DMS79 (cell line): ENCODE measurements around the gene CCDC18.
A peak's percentile ranks its signal among the peaks of the same experiment; 100 is the strongest.
"Not testable (repeated sequence)": the region's sequence is repeated elsewhere in the genome, so short reads cannot be mapped to it uniquely, and the experiment has no call there.

Source experiments
- DNase-seq: peaks from one replicate; lab custom pipeline; 2025; lab: John Stamatoyannopoulos, UW

The CCDC18 gene

DNA sequence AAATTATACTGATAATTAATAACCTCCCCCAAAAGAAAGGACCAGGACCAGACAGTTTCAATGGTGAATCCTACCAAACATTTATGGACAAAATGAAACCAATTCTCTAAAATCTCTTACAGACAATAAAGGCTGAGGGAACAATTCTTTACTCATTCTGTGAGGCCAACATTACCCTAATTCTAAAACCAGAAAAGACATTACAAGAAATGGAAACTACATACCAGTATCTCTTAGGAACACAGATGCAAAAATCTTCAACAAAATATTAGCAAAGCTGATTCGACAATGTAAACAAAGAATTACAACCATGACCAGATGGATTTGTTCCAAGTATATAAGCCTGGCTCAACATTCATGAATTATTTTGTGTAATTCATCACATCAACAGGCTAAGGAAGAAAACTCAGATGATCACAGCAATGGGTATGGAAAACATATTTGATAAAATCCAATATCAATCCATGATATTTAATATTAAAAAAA, 8.9 kb upstream of the CCDC18 start:
- no peak for DNase-seq

DNA sequence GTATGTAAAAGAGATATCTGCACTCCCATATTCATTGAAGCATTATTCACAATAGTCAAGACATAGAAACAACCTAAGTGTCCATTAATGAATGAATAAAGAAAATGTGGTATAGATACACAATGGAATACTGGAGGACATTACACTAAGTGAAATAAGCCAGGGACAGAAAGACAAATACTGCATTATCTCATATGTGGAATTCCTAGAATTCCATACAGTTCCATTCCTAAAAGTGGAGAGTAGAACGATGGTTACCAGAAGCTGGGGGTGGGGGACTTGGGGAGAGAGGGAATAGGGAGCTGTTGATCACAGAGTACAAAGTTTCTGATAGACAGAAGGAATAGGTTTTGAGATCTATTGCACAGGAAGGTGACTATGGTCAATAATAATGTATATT, 7.7 kb upstream of the CCDC18 start:
- no peak for DNase-seq

DNA sequence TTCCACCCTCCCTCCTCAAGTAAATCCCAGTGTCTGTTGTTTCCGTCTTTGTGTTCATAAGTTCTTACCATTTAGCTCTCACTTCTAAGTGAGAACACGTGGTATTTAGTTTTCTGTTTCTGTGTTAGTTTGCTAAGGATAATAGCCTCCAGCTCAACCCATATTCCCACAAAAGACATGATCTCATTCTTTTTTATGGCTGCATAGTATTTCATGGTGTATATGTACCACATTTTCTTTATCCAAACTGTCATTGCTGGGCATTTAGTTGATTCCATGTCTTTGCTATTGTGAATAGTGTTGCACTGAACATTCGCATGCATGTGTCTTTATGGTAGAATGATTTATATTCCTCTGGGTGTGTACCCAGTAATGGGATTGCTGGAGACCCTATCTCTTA, 5.9 kb upstream of the CCDC18 start:
- not testable (repeated sequence) for DNase-seq

DNA sequence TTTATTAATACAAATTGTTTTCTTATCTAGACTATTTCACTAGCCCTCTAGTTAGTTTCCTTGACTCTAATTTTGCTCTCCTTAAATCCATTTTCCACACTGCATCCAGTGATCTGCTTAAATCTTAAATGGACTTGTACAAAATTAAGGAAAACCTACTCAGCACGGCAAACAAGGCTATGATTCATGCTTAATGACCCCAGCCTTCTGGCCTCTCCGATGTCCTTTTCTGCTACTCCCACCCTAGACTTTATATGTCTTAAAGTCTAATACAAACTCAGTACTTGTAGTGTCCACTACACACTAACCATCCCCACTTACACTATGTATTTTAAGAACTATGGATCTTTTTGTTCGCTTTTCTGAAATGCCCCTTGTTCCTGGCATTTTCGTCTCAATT, 2.5 kb upstream of the CCDC18 start:
- no peak for DNase-seq

DNA sequence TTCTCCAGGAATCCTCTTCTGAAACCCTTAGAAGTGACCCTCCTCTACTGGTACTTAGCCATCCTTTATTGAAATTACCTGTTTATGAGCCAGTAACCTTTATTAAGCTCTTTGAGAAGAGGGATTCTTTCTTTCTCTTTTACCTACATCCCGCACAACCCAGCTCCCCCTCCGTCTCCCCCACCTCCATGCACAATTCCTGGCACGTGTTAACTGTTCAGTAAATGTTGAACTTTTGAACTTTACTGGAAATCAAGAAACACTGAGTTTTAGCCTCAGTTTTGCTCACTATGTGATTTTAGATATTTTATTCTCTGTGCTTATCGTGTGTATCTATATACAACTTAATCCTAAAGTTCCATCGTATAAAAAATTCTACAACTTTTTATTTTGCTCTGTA, 2.1 kb upstream of the CCDC18 start:
- DNase-seq, result no peak

DNA sequence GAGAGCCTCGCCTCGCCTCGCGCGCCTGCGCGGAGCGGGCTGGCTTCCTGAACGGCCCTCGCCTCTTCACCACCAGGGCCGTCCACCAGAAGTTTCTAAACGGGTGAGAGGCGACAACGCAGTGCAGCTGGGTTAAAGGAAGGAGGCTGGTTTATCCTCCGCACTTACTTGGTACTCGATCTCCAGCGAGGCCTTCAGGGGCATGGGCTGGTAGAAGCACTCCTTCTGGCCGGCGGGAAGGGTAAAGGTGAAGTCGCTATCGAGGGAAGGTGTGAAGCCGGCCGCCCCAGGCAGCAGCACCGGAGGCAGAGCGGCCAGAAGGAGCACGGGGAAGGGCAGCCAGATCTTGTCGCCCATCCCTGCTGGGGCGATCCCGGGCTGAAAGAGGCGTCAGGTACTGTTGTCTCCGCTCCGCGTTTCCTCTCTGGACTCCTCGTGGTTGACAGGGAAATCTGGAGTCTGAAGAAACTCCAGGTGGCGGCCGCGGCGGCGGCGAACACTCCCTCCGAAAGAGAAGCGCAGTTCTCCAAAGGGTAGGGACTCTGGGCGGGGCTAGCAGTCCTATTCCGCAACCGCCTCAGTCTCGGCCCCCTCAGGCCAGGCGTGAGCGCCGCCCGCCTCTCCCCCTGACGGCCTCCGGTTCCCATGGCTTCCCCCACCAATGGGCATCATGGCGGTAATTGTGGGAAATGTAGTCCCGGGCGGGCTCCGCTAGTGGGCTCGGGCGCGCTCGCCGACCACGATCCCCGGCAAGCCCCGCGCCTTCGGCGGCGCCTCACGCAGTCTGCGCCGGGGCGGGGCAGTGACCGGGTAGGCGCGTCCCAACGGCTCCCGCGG, 420 bp upstream of the CCDC18 start, which contains the start of gene TMED5:
TSS of gene TMED5 (minus strand) at position 528 of the 837 bp plus-strand sequence. CDS start at position 357, 171 bp downstream.
- DNase-seq, result peak; percentile 96

DNA sequence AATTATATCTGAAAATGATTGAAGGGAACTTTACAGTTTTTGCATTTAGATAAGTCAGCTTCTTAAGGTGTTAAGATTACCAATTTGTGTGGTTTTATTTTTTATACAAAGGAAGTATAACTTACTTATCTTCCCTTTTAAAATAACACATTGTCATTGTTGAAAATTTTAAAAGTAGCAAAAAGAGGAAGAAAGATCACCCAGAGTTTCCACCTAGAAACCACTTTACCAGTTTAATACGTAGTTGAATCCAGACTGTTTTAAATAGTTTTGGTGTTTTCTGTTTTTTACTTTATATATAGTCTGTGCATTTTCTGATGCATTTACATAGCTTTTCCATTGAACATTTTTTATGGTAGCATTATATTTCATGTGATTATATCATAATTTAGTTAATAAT, 6.1 kb downstream of the CCDC18 start:
- DNase-seq, result no peak

DNA sequence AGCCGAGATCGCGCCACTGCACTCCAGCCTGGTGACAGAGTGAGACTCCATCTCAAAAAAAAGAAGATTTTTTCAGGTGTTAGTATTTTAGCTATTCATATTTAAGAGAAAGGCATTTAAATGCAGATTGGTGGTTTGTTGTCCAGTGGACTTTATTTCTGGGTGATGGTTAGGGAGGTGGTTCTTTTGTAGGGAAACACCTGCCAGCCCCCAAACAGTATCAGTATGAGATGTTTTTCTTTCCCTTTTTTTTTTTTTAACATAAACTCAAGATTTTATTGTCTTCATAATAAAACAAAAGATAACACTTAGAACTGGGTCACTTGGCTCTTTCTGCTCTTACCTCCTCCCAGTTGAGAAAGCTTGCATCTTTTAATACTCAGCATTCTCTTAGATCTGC, 9.9 kb downstream of the CCDC18 start:
- no peak for DNase-seq

DNA sequence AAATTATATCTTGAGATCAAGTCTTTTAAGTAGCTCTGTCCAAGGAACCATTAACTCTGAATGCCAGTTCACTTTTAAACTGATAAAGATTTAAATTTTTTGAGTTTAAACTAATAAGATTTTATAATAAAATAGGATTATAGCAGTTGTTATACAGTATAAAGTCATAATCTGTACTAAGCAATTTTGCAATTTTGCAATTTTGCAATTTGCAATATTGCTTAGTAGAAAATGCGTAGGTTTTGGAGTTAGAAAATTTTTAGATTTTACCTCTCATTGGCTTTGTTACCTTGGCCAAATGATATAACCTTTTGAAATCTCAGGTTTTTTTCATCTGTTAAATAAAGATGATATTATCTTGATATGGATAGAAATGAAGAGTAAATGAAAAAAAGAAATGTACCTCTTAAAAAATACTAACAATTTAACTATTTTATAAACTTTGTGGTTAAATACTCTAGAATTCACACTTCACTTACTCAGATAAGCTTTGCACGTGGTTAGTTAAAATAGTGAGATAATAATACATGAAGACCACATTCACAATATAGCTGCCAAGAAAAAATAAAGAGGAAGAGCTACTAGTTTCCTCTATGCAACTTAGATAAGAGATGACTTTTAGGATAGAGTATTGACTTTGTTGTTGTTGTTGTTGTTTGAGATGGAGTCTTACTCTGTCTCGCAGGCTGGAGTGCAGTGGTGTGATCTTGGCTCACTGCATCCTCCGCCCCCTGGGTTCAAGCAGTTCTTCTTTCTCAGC, 13.9 kb downstream of the CCDC18 start:
- no peak for DNase-seq

DNA sequence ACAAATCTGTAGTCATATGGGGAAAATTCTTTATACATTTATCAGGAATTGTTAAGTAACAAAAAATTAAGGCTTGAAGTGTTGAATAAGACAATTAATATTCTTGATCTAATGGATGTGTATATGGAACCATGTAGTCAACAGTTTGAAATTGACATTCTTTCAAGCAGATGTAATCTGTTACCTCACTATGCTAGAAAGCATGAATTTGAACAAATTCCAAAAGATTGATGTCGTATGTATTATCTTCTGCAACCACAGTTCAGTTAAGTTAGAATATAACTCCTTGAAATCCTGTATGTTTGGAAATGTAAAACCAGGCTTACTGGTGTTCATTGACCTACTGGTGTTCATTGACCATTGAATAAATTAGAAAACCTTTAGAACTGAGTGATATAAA, 16.1 kb downstream of the CCDC18 start:
- DNase-seq, result no peak

DNA sequence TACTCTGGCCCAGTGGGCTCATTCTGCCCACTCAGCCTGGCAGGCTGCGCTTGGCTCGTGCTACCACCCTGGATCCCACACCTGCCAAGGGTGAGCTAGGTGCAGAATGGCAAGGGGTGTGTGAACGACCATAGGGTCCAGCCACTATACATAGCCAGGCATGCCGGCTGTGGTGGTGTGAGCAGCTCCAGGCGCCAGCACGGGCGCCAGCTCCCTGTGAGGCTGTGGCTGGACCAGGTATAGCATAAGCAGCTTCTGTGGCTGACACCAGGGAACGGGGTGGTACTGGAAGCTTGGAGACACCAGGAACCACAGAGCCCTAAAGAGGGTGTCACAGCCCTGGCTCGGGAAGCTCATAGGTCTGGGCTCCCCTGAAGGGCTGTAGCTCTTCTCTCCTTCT, 18.6 kb downstream of the CCDC18 start:
- no peak for DNase-seq

DNA sequence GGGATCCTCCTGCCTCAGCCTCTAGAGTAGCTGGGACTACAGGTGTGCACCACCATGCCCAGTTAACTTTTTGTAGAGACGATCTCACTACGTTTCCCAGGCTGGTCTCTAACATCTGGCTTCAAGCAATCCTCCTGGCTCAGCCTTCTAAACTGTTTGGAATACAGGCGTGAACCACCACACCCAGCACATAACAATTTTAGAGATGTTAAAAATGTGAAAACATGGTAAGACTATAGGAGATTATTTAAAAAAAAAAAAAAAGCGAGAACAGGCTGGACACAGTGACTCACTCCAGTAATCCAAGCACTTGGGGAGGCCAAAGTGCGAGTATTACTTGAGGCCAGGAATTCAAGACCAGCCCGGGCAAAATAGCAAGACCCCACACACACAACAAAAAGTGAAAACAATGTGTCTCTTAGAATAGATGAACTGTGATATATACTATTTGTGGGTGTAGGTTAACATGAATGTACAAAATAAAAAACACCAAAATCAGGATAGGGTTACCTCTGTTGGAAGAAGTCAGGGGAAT, 19.6 kb downstream of the CCDC18 start:
- no peak for DNase-seq

DNA sequence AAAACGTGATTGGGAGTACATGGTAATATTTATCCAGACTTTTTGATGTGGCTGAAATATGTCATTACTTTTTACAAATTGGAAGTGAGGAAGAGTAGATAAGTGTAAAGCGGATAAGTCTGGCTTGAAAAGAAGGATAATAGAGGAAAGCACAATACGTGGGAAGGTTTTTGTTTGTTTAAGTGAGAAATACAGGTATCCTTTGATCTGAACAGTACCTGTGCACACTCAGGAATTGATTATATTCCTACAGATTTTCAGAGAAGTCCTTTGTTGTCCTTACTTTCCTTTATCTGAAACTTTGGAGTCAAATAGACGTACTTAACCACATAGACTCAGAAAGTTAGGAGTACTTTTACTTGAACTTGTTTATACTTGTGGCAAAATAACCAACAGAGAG, 20.2 kb downstream of the CCDC18 start:
- no peak for DNase-seq

DNA sequence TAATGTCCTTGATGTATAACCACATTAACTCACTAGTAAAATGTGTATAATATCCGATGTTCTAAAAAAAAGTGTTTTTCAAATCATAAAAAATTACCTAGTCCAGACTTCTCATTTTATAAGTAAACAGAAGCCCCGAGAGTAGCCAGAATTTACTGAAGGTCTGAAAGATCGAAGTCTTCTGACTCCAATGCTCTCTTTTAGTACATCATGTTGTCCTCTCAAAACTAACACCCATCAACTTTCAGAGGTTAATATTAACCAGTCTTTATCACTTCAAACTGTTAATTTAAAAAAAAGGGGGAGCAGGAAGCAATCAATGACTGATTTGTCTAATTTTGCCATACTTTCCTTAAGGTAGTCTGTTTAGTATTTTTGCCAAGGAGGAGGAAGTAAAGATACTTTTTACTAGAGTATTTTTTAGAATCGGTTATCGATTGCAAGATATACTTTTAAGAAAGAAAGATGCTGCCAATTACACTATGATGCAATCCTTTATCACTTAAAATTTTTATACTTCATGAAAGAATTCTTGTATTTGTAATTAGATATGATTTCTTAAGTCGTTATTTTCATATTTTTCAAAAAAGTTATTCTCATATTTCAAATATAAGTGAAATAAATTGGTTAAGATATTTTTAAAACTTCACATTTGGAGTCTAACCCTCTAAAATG, 25.5 kb downstream of the CCDC18 start:
- no peak for DNase-seq

DNA sequence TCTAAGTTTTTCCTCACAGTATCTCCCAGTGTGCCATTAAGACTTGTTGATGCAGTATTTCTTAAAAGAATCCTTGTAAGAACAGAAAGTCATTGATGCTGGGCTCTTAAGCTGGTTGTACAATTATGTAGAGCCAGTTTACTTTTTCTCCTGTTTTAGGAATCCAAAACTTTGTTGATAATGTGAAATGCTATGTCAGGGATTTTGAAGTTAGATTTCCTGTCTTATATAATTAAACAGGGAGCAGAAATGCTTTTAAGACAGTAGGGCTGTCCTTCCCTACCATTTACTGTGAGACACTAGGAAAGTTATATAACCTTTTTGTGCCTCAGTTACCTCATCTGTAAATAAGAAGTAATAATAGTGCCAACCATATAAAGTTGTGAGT, 26.0 kb downstream of the CCDC18 start:
- no peak for DNase-seq

DNA sequence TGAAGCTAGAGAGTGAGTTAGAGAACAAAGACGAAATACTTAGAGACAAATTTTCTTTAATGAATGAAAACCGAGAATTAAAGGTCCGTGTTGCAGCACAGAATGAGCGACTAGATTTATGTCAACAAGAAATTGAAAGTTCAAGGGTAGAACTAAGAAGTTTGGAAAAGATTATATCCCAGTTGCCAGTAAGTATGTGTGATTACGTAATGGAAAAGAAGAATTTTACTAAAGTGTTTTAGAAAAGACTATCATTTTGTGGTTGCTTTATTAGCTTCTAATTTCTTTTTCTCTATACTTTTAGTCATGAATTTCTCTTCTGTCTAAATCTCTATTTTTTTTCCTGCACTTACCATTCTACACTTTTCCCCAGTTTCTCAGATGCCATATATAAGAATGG, 26.7 kb downstream of the CCDC18 start:
- no peak for DNase-seq

DNA sequence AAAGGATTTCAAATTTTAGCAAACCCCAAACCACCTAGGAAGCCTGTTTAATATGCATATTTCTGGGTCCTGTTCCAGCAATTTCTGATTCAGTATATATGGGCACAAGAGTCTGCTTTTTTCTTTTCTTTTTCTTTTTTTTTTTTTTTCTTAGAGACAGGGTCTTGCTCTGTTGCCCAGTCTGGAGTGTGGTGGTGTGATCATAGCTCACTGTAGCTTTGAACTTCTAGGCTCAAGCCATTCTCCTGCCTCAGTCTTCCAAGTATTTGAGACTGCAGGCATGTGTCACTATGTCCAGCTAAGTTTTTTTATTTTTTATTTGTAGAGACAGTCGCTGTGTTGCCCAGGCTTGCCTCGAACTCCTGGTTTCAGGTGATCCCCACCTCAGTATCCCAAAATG, 34.8 kb downstream of the CCDC18 start:
- DNase-seq, result no peak

DNA sequence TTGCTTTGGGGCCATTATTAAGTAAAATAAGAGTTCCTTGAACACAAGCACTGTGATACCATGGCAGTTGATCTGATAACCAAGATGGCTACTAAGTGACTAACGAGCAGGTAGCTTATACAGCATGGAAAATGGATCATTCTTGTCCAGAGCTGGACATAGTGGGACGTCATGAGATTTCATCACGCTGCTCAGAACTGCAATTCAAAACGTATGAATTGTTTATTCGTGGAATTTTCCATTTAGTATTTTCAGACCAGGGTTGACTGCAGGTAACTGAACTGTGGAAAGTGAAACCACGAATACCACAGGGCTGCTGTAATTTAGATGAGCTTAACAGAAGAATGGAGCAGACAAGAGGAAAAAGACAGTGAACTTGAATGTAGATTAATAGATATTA, 38.9 kb downstream of the CCDC18 start:
- no peak for DNase-seq

DNA sequence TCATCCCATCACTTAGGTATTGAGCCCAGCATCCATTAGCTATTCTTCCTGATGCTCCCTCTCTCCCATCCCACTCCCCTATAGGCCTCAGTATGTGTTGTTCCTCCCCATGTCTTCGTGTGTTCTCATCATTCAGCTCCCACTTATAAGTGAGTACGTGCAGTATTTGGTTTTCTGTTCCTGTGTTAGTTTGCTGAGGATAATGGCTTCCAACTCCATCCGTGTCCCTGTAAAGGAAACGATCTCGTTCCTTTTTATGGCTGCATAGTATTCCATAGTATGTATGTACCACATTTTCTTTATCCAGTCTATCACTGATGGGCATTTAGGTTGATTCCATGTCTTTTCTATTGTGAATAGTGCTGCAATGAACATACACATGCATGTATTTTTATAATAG, 40.2 kb downstream of the CCDC18 start:
- not testable (repeated sequence) for DNase-seq

DNA sequence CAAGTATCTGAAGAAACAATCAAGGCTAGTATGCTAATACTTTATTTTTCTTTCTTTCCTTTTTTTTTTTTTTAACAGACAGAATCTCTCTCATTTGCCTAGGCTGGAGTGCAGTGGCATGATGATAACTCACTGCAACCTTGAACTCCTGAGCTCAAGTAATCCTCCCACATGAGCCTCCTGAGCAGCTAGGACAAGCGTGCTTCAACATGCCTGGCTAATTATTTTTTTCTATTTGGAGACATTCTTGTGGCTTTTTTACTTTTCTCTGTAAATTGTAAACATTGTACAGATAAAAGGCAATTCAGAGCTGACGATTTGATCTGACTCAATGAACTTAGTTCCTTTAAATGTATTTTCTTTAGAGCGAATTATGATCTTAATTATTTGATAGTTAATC, 41.4 kb downstream of the CCDC18 start:
- no peak for DNase-seq

DNA sequence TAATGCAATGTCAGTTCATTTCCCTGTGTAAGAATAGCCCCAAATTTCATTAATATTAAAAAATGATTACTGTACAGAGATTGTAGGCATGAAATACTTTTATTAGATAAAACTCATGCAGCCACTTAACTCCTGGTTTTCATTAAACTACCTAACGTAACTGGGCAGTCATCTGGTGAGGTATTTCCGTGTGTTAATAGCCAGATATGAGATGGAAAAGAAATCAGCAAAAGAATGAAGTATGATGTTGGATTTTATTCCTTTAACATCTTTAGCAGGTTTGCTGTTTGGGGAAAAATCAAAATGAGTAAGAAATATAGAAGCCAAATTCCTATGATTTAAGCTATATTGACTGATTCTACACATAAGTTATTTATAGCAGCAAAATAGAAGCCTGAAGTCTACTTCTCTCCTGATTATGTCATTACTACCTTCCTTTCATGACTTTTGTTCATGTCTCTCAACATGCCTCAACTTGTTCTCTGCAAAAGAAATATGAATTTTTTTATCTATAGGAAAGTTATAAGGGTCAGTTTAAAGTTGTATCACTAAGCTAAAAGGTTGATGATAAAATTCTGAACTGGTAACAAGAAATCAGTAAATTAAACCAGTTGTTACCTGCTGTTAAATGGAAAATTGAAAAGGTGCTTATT, 42.6 kb downstream of the CCDC18 start:
- no peak for DNase-seq

DNA sequence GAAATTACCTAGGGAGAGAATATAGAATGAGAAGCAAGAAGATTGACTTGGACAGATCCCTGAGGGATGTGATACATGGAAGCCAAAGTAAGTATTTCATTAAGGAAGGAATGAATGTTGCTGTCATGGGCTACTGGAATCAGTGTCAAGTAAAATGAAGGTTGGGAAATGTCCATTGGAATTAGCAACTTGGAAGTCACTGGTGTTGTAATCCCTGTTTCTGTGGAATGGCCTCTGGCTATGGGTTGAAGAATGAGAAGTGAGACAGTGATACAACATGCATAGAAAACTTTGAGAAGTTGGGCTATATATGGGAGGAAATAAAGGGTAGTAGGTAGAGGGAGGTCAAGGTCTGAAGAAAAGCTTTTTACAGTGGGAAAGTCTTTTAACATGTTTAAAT, 54.7 kb downstream of the CCDC18 start:
- DNase-seq, result no peak
